ENCODE results near the gene ADAM8. TPM values are rescaled to one million over a fixed set of nuclear protein-coding genes. Genes with fewer than 3 reads are reported as not detected.

The ADAM8 gene
- total and polyA plus RNA-seq, 2 donors (not counting 1 experiment from before 2014, with no cell fraction given), result 116 to 196 TPM

GRCh38 chr10:133272301-133272963 lies 4.2 kb downstream of the ADAM8 start:
- no peak overlapping the region for H3K9ac ChIP-seq (ENCODE audit: low read length)
- WGBS (ENCODE audit: insufficient coverage), result 80% methylated on average over 23 of the region's 29 CpGs
- no peak overlapping the region for H3K4me3 ChIP-seq (ENCODE audit: control extremely low read depth in 1 of 5, extremely low read depth in 1 of 5, insufficient read depth in 1 of 5, low read depth in 2 of 5, low read length in 4 of 5)
- intact Hi-C loops (cut with micrococcal nuclease), result loop anchor here (10.0 kb wide), 1 partner anchor 128 kb away; no protein-coding TSS in a partner anchor
- H4K20me1 ChIP-seq (ENCODE audit: control insufficient read depth, insufficient read depth, low read length, poor library complexity, severe bottlenecking), result peaks cover 36% of the 10 kb centered on the region
- no peaks in the 10 kb centered on the region for H3K9me3 Mint-ChIP-seq (ENCODE audit: insufficient read depth)
- H3K4me1 Mint-ChIP-seq, result peaks cover 17% of the 10 kb centered on the region
- H3K27me3 Mint-ChIP-seq, result no peaks in the 10 kb centered on the region
- H3K79me2 ChIP-seq (ENCODE audit: control insufficient read depth, insufficient read depth, low read length), result peaks cover 12% of the 10 kb centered on the region
- POLR2A ChIA-PET, result no interaction called here
- no peak overlapping the region for H3K4me3 Mint-ChIP-seq
- no peak for TF ChIP-seq EZH2 (IDR thresholded peaks at IDR 0.05; ENCODE audit: borderline replicate concordance, insufficient read depth, low read depth, low read length, poor library complexity, severe bottlenecking)
- TF ChIP-seq, protein P1, sequence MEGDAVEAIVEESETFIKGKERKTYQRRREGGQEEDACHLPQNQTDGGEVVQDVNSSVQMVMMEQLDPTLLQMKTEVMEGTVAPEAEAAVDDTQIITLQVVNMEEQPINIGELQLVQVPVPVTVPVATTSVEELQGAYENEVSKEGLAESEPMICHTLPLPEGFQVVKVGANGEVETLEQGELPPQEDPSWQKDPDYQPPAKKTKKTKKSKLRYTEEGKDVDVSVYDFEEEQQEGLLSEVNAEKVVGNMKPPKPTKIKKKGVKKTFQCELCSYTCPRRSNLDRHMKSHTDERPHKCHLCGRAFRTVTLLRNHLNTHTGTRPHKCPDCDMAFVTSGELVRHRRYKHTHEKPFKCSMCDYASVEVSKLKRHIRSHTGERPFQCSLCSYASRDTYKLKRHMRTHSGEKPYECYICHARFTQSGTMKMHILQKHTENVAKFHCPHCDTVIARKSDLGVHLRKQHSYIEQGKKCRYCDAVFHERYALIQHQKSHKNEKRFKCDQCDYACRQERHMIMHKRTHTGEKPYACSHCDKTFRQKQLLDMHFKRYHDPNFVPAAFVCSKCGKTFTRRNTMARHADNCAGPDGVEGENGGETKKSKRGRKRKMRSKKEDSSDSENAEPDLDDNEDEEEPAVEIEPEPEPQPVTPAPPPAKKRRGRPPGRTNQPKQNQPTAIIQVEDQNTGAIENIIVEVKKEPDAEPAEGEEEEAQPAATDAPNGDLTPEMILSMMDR (IDR thresholded peaks at IDR 0.05), result no peak
- no peak overlapping the region for H3K4me2 ChIP-seq (replicated peaks; ENCODE audit: low read depth, low read length, poor library complexity, severe bottlenecking)
- no peak for DNase-seq
- H3K4me1 ChIP-seq (ENCODE audit: control insufficient read depth in 2 of 2, insufficient read depth in 2 of 2, low read length in 2 of 2), result peaks cover 20 to 38% of the 10 kb centered on the region in 2 donors
- ATAC-seq (ENCODE audit: low read depth), result no peak
- H3K27me3 ChIP-seq (replicated peaks in 1 of 4; ENCODE audit: control extremely low read depth in 1 of 4, control insufficient read depth in 3 of 4, insufficient read depth in 4 of 4, low read length in 3 of 4), result no peaks in the 10 kb centered on the region
- CTCF ChIA-PET, result no interaction called here
- H2AFZ ChIP-seq (ENCODE audit: insufficient read depth, low read depth, low read length, poor library complexity, severe bottlenecking), result no peak overlapping the region
- no peak overlapping the region for H3K27ac Mint-ChIP-seq
- H3K9me3 ChIP-seq (ENCODE audit: control extremely low read depth in 1 of 3, control insufficient read depth in 2 of 3, insufficient read depth in 1 of 3, low read length in 2 of 3), result no peaks in the 10 kb centered on the region
- H3K36me3 ChIP-seq (replicated peaks in 1 of 2; ENCODE audit: control extremely low read depth in 1 of 2, control insufficient read depth in 1 of 2, extremely low read depth in 1 of 2, insufficient read depth in 2 of 2, low read length in 1 of 2), result peaks cover 0 to 61% of the 10 kb centered on the region in 2 experiments
- H3K27ac ChIP-seq (ENCODE audit: low read length in 2 of 2), result no peak overlapping the region

DNA sequence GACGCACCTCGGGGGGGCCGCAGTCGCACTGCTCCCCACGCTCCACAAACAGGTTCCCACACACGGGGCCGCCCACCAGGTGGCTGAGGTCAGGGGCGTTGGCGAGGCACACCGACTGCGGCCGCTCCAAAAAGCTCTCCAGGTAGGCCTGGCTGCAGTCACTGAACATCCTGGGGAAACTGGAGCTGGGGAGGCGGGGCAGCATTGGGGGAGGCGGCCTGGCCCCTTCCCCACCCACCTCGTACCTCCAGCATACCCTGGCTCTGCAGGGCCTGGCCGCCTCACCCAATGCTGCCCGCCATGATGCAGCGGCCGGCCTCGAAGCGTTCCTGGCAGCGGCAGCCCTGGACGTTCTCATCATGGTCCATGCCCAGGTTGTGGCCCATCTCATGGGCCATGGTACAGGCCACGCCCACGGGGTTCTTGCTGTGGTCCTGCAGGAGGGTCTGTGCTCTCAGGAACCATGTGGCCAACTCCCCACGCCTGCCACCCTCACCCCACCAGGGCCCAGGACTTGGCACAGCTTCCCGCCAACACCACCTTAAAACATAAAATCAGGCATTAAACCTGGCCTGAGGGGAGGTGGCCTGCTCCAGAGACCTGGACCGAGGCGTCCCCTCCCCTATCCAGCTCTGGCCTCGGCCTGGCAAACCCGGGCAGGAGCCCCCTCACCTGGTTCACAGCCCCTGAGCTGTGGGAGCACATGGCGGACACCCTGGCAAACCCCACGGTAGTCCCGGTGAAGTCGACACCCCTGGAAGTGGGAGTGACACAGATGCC lies 5.0 kb downstream of the ADAM8 start:
- Histone ChIP-seq H3K4me3 (ENCODE audit: control extremely low read depth in 1 of 5, extremely low read depth in 1 of 5, insufficient read depth in 1 of 5, low read depth in 2 of 5, low read length in 4 of 5) (no peak overlapping the region), H3K36me3 (replicated peaks in 1 of 2; ENCODE audit: control extremely low read depth in 1 of 2, control insufficient read depth in 1 of 2, extremely low read depth in 1 of 2, insufficient read depth in 2 of 2, low read length in 1 of 2) (peaks cover 0 to 64% of the 10 kb centered on the region in 2 experiments), H3K27me3 (replicated peaks in 1 of 4; ENCODE audit: control extremely low read depth in 1 of 4, control insufficient read depth in 3 of 4, insufficient read depth in 4 of 4, low read length in 3 of 4) (no peaks in the 10 kb centered on the region), H3K9ac (ENCODE audit: low read length) (no peak overlapping the region), H3K9me3 (ENCODE audit: control extremely low read depth in 1 of 3, control insufficient read depth in 2 of 3, insufficient read depth in 1 of 3, low read length in 2 of 3) (no peaks in the 10 kb centered on the region), H3K79me2 (ENCODE audit: control insufficient read depth, insufficient read depth, low read length) (peaks cover 12% of the 10 kb centered on the region), H2AFZ (ENCODE audit: insufficient read depth, low read depth, low read length, poor library complexity, severe bottlenecking) (no peak overlapping the region), H3K27ac (ENCODE audit: low read length in 2 of 2) (no peak overlapping the region), H3K4me2 (replicated peaks; ENCODE audit: low read depth, low read length, poor library complexity, severe bottlenecking) (no peak overlapping the region), H3K4me1 (ENCODE audit: control insufficient read depth in 2 of 2, insufficient read depth in 2 of 2, low read length in 2 of 2) (peaks cover 13 to 32% of the 10 kb centered on the region in 2 donors), H4K20me1 (ENCODE audit: control insufficient read depth, insufficient read depth, low read length, poor library complexity, severe bottlenecking) (peaks cover 36% of the 10 kb centered on the region)
- ATAC-seq (ENCODE audit: low read depth), result no peak
- intact Hi-C loops (cut with micrococcal nuclease), result loop anchor here (10.0 kb wide), 1 partner anchor 127 kb away; no protein-coding TSS in a partner anchor
- Mint-ChIP-seq H3K27ac (no peak overlapping the region), H3K9me3 (ENCODE audit: insufficient read depth) (no peaks in the 10 kb centered on the region), H3K4me1 (peaks cover 16% of the 10 kb centered on the region), H3K27me3 (no peaks in the 10 kb centered on the region), H3K4me3 (no peak overlapping the region)
- POLR2A ChIA-PET, result no interaction called here
- no peak for DNase-seq
- WGBS (ENCODE audit: insufficient coverage), result 89% methylated on average over 32 of the region's 35 CpGs
- TF ChIP-seq, protein P1 (IDR thresholded peaks at IDR 0.05), result no peak
- no peak for TF ChIP-seq EZH2 (IDR thresholded peaks at IDR 0.05; ENCODE audit: borderline replicate concordance, insufficient read depth, low read depth, low read length, poor library complexity, severe bottlenecking)
- CTCF ChIA-PET, result no interaction called here
